Loucy (cell line): Measurements from ENCODE around the gene NPW.
"Not testable (repeated sequence)": the region's sequence is repeated elsewhere in the genome, so short reads cannot be mapped to it uniquely, and the experiment has no call there.

Source experiments
- CTCF ChIP-seq: fragments of 200-600 bp; sonication (generic); conservative IDR thresholded peaks from 2 replicates; pipeline ENCODE4 v1.5.1; 2014; ENCODE audit warnings: mild to moderate bottlenecking, antibody characterized with exemption, low read length
- EZH2phosphoT487 ChIP-seq: fragments of 200-600 bp; IDR thresholded peaks from 2 replicates; pipeline ENCODE4 v1.6.1; 2018; ENCODE audit warnings: antibody characterized with exemption, mild to moderate bottlenecking, moderate library complexity, borderline replicate concordance

- TF ChIP-seq CTCF, EZH2phosphoT487: not testable (repeated sequence)
These were observed 7.9 kb upstream of the NPW start for GRCh38 chr16:2011726-2012125.
